DMS153 treated with DMSO at 0.1 percent for 48 hours (cell line): ENCODE data around the gene SND1.
"Not testable (repeated sequence)": the region's sequence is repeated elsewhere in the genome, so short reads cannot be mapped to it uniquely, and the experiment has no call there.

ENCODE experiments used
- DNase-seq: peaks from one replicate; lab custom pipeline; 2025; ENCODE audit not compliant: unreplicated experiment; lab: John Stamatoyannopoulos, UW

Gene SND1

GRCh38 chr7:128107516-128107915, 455.5 kb downstream of the SND1 start:
- DNase-seq = not testable (repeated sequence)

DNA sequence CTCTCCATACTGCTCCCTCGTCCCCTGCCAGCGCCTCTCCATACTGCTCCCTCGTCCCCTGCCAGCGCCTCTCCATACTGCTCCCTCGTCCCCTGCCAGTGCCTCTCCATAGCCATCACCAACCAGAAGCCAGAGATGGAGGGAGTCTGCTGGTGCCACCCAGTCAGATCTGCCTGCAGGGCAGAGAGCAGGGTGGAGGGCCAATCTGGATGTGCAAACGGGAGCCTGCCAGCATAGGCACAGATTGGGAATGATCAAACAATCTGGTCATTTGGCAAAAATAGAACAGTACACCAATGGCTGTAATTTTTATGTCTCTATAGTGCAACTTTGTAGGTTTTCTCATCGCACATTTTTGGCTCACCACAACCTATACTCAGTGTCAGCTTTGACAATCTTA, 456.1 kb downstream of the SND1 start:
- DNase-seq = no peak

- DNase-seq = no peak
These were observed 456.8 kb downstream of the SND1 start for GRCh38 chr7:128108641-128109423.

DNA sequence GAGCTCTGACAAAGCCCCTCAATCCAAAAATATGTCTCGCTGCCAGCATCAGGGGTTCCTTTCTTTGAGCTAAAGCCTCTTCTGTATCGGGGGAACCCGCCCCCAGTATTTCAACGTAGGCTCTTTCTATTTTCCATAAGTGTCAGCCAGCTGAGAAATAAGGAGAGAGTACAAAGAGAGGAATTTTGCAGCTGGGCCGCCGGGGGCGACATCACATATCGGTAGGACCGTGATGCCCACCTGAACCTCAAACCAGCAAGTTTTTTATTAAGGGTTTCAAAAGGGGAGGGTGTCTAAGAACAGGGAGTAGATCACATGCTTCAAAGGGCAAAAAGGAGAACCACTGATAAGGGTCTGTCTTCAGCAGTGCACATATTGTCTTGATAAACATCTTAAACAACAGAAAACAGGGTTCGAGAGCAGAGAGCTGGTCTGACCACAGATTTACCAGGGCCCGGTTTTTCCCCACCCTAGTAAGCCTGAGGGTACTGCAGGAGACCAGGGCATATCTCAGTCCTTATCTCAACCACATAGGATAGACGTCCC, 457.5 kb downstream of the SND1 start:
- not testable (repeated sequence) for DNase-seq

DNA sequence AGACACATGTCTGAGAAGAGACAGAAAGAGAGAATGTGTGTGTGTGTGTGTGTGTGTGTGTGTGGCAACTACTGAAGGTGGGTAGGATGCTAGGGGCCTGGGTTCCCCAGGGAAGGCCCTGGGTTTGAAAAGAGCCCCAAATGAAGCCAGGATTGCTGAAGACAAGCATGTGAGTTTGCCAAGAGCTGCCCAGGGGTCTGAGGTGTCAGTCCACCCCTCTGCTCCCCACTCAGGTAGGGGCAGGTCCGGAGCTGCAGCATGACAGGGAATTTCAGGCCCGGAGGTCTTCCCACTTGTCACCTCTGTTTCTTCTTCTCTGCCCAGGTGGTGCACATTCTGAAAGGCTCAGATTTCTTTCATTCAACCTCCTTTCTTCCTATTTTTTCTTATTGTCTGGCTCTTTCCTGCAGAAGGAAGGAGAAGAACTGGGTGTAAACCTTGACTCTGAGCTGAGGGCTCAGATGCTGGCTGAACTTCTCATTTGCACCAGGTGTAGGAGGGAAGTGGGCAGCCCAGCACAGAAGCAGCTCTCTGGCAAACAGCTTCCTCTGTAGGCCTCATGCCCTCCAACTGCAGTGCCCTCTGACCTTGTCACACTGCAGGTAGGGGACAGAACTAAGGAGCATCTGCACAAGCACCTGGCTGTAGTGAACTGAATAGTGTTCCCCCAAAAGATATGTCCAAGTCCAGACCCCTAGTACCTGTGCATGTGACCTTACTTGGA, 458.8 kb downstream of the SND1 start:
- no peak for DNase-seq

- DNase-seq = no peak
These were observed 460.2 kb downstream of the SND1 start for GRCh38 chr7:128112018-128112780.

GRCh38 chr7:128112781-128113221, 460.8 kb downstream of the SND1 start:
- no peak for DNase-seq

GRCh38 chr7:128113839-128114238, 461.8 kb downstream of the SND1 start:
- DNase-seq = no peak

DNA sequence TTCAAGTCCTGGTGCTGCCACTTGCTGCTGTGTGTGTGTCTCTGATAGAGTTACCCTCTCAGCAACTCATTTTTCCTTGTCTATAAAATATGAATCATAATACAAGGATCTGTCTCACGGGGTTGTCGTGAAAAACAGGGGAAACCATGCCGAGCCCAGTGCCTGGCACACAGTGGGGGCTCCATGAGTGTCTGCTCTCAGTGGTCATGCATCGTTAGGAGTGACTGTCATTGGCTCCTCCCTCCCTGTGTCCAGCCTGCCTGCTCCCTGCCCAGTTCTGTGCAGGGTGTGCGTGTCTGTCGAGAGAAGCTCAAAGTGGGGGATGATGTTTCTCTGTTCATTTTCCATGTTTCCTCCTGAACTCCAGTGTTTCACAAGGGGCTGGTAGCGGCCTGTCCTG, 462.8 kb downstream of the SND1 start:
- DNase-seq = no peak

- DNase-seq = no peak
These were observed 463.4 kb downstream of the SND1 start for GRCh38 chr7:128115336-128115820.

- no peak for DNase-seq
These were observed 464.1 kb downstream of the SND1 start for GRCh38 chr7:128115821-128116723.

- no peak for DNase-seq
These were observed 464.7 kb downstream of the SND1 start for GRCh38 chr7:128116740-128117139.

- DNase-seq = no peak
These were observed 465.7 kb downstream of the SND1 start for GRCh38 chr7:128117691-128118090.

- no peak for DNase-seq
These were observed 467.0 kb downstream of the SND1 start for GRCh38 chr7:128119036-128119435.

GRCh38 chr7:128120116-128120515, 468.1 kb downstream of the SND1 start:
- DNase-seq = no peak

GRCh38 chr7:128120976-128121490, 469.0 kb downstream of the SND1 start:
- no peak for DNase-seq

DNA sequence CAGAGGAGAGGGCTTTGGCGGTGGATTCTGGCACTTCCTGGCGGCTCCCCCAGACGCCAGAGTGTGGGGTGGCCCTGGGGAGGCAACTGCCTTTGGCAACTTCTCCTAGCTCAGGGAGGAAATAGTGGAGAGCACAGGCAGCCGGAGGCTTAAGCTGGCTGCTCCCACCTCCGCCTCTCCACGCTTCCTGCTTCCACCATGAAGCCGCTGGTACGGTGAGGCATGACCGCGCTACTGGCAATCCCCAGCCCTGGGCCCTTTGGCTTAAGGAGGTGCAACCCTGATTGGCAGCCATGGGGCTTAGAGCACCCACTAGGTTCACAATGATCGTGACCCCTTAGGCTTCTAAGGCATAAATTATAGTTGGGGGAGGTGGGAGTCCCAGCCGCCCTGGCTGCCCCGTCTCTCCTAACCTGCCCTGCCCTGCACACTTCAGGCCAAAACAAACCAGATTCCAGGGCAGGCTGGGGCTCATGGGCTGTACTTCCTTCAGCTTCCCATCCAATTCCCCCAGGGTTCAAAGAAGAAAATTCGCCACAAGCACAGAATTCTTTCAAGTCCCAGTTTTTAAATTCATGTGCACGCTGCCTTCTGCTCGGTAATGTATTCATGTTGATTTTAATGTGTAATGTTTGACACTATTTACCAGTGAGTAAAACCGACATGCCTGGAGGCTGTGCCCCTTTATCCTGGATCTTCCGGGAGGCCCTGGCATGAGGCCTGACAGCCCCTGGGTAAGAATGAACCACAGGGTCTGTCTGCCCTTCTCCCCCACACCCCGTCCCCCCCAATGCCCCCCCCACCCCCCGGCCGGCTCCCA, 469.9 kb downstream of the SND1 start:
- no peak for DNase-seq

DNA sequence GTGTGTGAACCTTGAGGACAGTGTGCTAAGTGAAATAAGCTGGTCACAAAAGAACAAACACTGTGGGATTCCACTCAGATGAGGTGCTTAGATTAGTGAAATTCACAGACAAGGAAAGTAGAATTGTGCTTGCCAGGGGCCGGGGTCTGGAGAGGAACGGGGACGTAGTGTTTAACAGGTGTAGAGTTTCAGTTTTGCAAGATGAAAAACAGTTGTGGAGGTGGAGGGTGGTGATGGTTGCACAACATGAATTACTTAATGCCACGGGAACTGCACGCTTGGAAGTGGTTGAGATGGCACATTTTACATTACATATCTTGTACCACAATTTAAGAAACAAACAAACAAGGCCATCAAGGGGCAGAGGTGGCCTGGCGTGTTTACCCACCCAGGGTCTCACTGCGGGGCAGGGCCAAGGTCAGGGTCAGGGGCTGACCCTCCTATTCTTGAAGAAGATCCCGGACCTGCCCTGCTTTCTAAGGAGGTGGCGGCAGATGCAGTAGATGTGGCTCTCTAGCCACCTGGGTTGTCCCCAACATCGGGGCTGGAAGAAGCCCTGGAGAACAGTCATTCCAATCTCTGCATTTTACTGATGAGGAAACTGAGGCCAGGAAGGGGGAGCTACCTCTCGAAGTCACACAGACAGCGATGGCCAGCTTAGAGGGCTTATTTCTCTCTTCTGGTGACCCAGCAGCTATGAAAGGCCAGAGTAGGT, 470.7 kb downstream of the SND1 start:
- no peak for DNase-seq
